ENCODE results near the gene NMS. TPM values are rescaled to one million over a fixed set of nuclear protein-coding genes. Genes with fewer than 3 reads are reported as not detected.

Gene NMS
- total and polyA plus RNA-seq, 7 donors = not detected

DNA sequence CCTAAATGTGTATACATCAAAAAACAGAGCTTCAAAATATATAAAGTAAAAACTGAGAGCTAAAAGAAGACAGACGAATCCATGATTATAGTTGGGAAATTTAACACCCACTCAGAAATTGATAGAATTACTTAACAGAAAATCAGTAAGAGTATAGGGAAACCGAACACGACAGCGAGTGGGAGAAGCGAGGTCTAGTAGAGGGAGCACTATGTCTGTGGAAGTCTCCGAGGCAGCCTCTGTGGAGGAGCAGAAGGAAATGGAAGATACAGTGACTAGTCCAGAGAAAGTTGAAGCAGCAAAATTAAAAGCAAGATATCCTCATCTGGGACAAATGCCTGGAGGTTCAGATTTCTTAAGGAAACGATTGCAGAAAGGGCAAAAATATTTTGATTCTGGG is 38.8 kb downstream of the NMS start:
- DNase-seq = no peak
- TF ChIP-seq CTCF (IDR thresholded peaks at IDR 0.05) (no peak), POLR2AphosphoS5 (IDR thresholded peaks at IDR 0.05) (no peak), POLR2A (IDR thresholded peaks at IDR 0.05) (no peak), EP300 (IDR thresholded peaks at IDR 0.05) (no peak)
- intact Hi-C loops (cut with DNase I) = no loop called here
- Histone ChIP-seq H3K27ac (no peak overlapping the region), H3K9me3 (no peaks in the 10 kb centered on the region), H3K4me1 (no peaks in the 10 kb centered on the region), H3K4me3 (no peak overlapping the region), H3K27me3 (no peaks in the 10 kb centered on the region), H3K36me3 (no peaks in the 10 kb centered on the region)
- 89 to 92% methylated on average over 7 of the region's 7 CpGs for WGBS, 2 donors

DNA sequence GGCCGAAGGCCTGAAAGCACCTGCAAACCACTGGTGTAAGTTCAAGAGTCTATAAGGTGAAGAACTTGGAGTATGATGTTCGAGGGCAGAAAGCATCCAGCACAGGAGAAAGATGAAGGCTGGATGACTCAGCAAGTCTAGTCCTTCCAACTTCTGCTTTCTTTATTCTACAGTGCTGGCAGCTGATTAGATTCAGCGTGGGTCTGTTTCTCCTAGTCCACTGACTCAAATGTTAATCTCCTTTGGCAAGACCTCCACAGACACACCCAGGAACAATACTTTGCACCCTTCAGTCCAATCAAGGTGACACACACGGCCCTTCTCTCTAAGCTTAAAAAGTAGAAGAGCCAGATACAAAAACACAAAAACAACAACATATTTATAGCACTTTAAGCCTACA is 43.4 kb downstream of the NMS start:
- no peak for TF ChIP-seq POLR2AphosphoS5 (IDR thresholded peaks at IDR 0.05)
- no peak for TF ChIP-seq POLR2A (IDR thresholded peaks at IDR 0.05)
- TF ChIP-seq EP300 (IDR thresholded peaks at IDR 0.05) = no peak
- TF ChIP-seq CTCF (IDR thresholded peaks at IDR 0.05) = no peak
- no peak overlapping the region for H3K4me3 ChIP-seq
- intact Hi-C loops (cut with DNase I) = no loop called here
- no peaks in the 10 kb centered on the region for H3K4me1 ChIP-seq
- H3K9me3 ChIP-seq = no peaks in the 10 kb centered on the region
- no peak for DNase-seq
- H3K36me3 ChIP-seq = no peaks in the 10 kb centered on the region
- no peak overlapping the region for H3K27ac ChIP-seq
- 46 to 55% methylated on average over 4 of the region's 4 CpGs for WGBS, 2 donors
- no peaks in the 10 kb centered on the region for H3K27me3 ChIP-seq

- no peak for DNase-seq
- intact Hi-C loops (cut with DNase I) = no loop called here
- 78 to 79% methylated on average over 1 of the region's 1 CpG for WGBS, 2 donors
- Histone ChIP-seq H3K4me1 (no peaks in the 10 kb centered on the region), H3K9me3 (no peaks in the 10 kb centered on the region), H3K36me3 (no peaks in the 10 kb centered on the region), H3K27me3 (no peaks in the 10 kb centered on the region), H3K27ac (no peak overlapping the region), H3K4me3 (no peak overlapping the region)
- no peak for TF ChIP-seq POLR2A (IDR thresholded peaks at IDR 0.05)
Observed at GRCh38 chr2:100517556-100517955, 47.3 kb downstream of the NMS start.

GRCh38 chr2:100518801-100519200 is 48.5 kb downstream of the NMS start:
- DNase-seq = no peak
- WGBS, 2 donors = 64 to 75% methylated on average over 2 of the region's 2 CpGs
- Histone ChIP-seq H3K27me3 (no peaks in the 10 kb centered on the region), H3K27ac (no peak overlapping the region), H3K9me3 (no peaks in the 10 kb centered on the region), H3K4me1 (no peaks in the 10 kb centered on the region), H3K36me3 (no peaks in the 10 kb centered on the region), H3K4me3 (no peak overlapping the region)
- intact Hi-C loops (cut with DNase I) = no loop called here
- TF ChIP-seq POLR2A (IDR thresholded peaks at IDR 0.05) = no peak
- no peak for TF ChIP-seq EP300 (IDR thresholded peaks at IDR 0.05)
- TF ChIP-seq CTCF (IDR thresholded peaks at IDR 0.05) = no peak
- no peak for TF ChIP-seq POLR2AphosphoS5 (IDR thresholded peaks at IDR 0.05)

- H3K27ac ChIP-seq = no peak overlapping the region
- TF ChIP-seq EP300 (IDR thresholded peaks at IDR 0.05) = no peak
- TF ChIP-seq POLR2AphosphoS5 (IDR thresholded peaks at IDR 0.05) = no peak
- no peak for TF ChIP-seq POLR2A (IDR thresholded peaks at IDR 0.05)
- TF ChIP-seq CTCF (IDR thresholded peaks at IDR 0.05) = no peak
- no peaks in the 10 kb centered on the region for H3K4me1 ChIP-seq
- no peak for DNase-seq
- H3K9me3 ChIP-seq = no peaks in the 10 kb centered on the region
- intact Hi-C loops (cut with DNase I) = no loop called here
- H3K4me3 ChIP-seq = no peak overlapping the region
- no peaks in the 10 kb centered on the region for H3K27me3 ChIP-seq
- no peaks in the 10 kb centered on the region for H3K36me3 ChIP-seq
- WGBS, 2 donors = 86 to 92% methylated on average over 2 of the region's 2 CpGs
Observed at GRCh38 chr2:100520224-100520623, 49.9 kb downstream of the NMS start.
